Mesendoderm (in vitro differentiated cells): ENCODE data around the gene MAST2.

Experiments
- DNase-seq: peaks from one replicate; pipeline ENCODE4 v3.0.0; 2013
- H2AK5ac ChIP-seq: 2 replicates; pipeline ENCODE4 v1.6.1; 2013; ENCODE audit warnings: low read length, inconsistent platforms
- H2BK120ac ChIP-seq: 2 replicates; pipeline ENCODE4 v1.6.1; 2013; ENCODE audit warnings: low read depth, mild to moderate bottlenecking, low read length, moderate library complexity, mixed read lengths
- H2BK15ac ChIP-seq: replicated peaks from 2 replicates; pipeline ENCODE4 v1.6.1; 2013; ENCODE audit warnings: low read depth, mild to moderate bottlenecking, moderate library complexity
- H2BK5ac ChIP-seq: 2 replicates; pipeline ENCODE4 v1.6.1; 2013; ENCODE audit warnings: low read length, inconsistent platforms
- H3K18ac ChIP-seq: 2 replicates; pipeline ENCODE4 v1.6.1; 2013; ENCODE audit warnings: mild to moderate bottlenecking, low read length, mixed read lengths
- H3K23ac ChIP-seq: one replicate; pipeline ENCODE4 v1.6.1; 2013; ENCODE audit warnings: low read length
- H3K27ac ChIP-seq: 2 replicates; pipeline ENCODE4 v1.5.1; 2013; ENCODE audit warnings: low read depth, mild to moderate bottlenecking, inconsistent platforms, low read length, moderate library complexity
- H3K27me3 ChIP-seq: 2 replicates; pipeline ENCODE4 v1.6.1; 2013; ENCODE audit warnings: low read length, control low read depth, mild to moderate bottlenecking, inconsistent platforms; ENCODE audit not compliant: insufficient read depth, poor library complexity
- H3K36me3 ChIP-seq: 2 replicates; pipeline ENCODE4 v1.6.1; 2013; ENCODE audit warnings: low read length, inconsistent platforms; ENCODE audit not compliant: control insufficient read depth, insufficient read depth
- H3K4ac ChIP-seq: one replicate; pipeline ENCODE4 v1.6.1; 2013; ENCODE audit warnings: low read depth, mild to moderate bottlenecking, low read length, moderate library complexity
- H3K4me1 ChIP-seq: 2 replicates; pipeline ENCODE4 v1.6.1; 2013; ENCODE audit warnings: low read depth, low read length, inconsistent platforms; ENCODE audit not compliant: control insufficient read depth
- H3K4me2 ChIP-seq: 2 replicates; pipeline ENCODE4 v1.6.1; 2013; ENCODE audit warnings: low read length
- H3K4me3 ChIP-seq: 2 replicates; pipeline ENCODE4 v1.5.1; 2013; ENCODE audit warnings: mild to moderate bottlenecking, low read length
- H3K56ac ChIP-seq: one replicate; pipeline ENCODE4 v1.6.1; 2013; ENCODE audit warnings: low read length
- H3K79me1 ChIP-seq: 2 replicates; pipeline ENCODE4 v1.6.1; 2013; ENCODE audit warnings: low read length, inconsistent platforms
- H3K79me2 ChIP-seq: 2 replicates; pipeline ENCODE4 v1.6.1; 2013; ENCODE audit warnings: mild to moderate bottlenecking, low read length; ENCODE audit not compliant: control insufficient read depth, insufficient read depth
- H3K9ac ChIP-seq: 2 replicates; pipeline ENCODE4 v1.6.1; 2013; ENCODE audit warnings: low read length, inconsistent platforms
- H4K5ac ChIP-seq: one replicate; pipeline ENCODE4 v1.6.1; 2013; ENCODE audit warnings: low read length
- H4K8ac ChIP-seq: one replicate; pipeline ENCODE4 v1.6.1; 2013; ENCODE audit warnings: low read depth, mild to moderate bottlenecking, control low read depth, low read length, moderate library complexity
- WGBS: extraction: QIAGEN DNeasy Blood & Tissue Kit; methylation state at CpG from one replicate; pipeline ENCODE4 v1.1.7; 2013; ENCODE audit warnings: low lambda C conversion rate, missing lambda C conversion rate; ENCODE audit not compliant: insufficient coverage; ENCODE audit errors: extremely low coverage; 5-methylcytosine and 5-hydroxymethylcytosine counted together

Gene MAST2

GRCh38 chr1:45894921-45895320, 91.5 kb downstream of the MAST2 start:
- Histone ChIP-seq H3K56ac (no peak overlapping the region), H3K79me1 (no peaks in the 10 kb centered on the region), H3K9ac (no peak overlapping the region), H4K8ac (no peak overlapping the region), H3K4me1 (no peaks in the 10 kb centered on the region), H2AK5ac (no peak overlapping the region), H3K18ac (no peak overlapping the region), H3K27ac (no peak overlapping the region), H2BK5ac (no peak overlapping the region), H2BK15ac (no peak overlapping the region), H3K23ac (no peak overlapping the region), H3K27me3 (no peaks in the 10 kb centered on the region), H2BK120ac (no peak overlapping the region), H3K4me2 (no peak overlapping the region), H3K4me3 (no peak overlapping the region), H4K5ac (no peak overlapping the region), H3K36me3 (no peaks in the 10 kb centered on the region), H3K4ac (no peak overlapping the region), H3K79me2 (no peaks in the 10 kb centered on the region)
- DNase-seq, result no peak

- H3K4ac ChIP-seq, result no peak overlapping the region
- no peak overlapping the region for H3K18ac ChIP-seq
- no peak overlapping the region for H2BK15ac ChIP-seq
- no peak overlapping the region for H4K5ac ChIP-seq
- H3K36me3 ChIP-seq, result no peaks in the 10 kb centered on the region
- no peak overlapping the region for H3K4me3 ChIP-seq
- no CpG with 5 or more reads among the region's 2 CpGs for WGBS
- H2AK5ac ChIP-seq, result no peak overlapping the region
- no peaks in the 10 kb centered on the region for H3K4me1 ChIP-seq
- H2BK120ac ChIP-seq, result no peak overlapping the region
- no peaks in the 10 kb centered on the region for H3K27me3 ChIP-seq
- no peaks in the 10 kb centered on the region for H3K79me2 ChIP-seq
- no peaks in the 10 kb centered on the region for H3K79me1 ChIP-seq
- H3K9ac ChIP-seq, result no peak overlapping the region
- no peak overlapping the region for H3K4me2 ChIP-seq
- H3K23ac ChIP-seq, result no peak overlapping the region
- no peak overlapping the region for H3K56ac ChIP-seq
- no peak overlapping the region for H2BK5ac ChIP-seq
- H4K8ac ChIP-seq, result no peak overlapping the region
- H3K27ac ChIP-seq, result no peak overlapping the region
- DNase-seq, result no peak
Observed at GRCh38 chr1:45895406-45895805, 92.0 kb downstream of the MAST2 start.

- no peak for DNase-seq
- Histone ChIP-seq H4K8ac (no peak overlapping the region), H3K27me3 (no peaks in the 10 kb centered on the region), H3K36me3 (no peaks in the 10 kb centered on the region), H3K4me1 (no peaks in the 10 kb centered on the region), H2BK120ac (no peak overlapping the region), H2AK5ac (no peak overlapping the region), H2BK15ac (no peak overlapping the region), H3K79me2 (peaks cover 2% of the 10 kb centered on the region), H3K79me1 (peaks cover 1% of the 10 kb centered on the region), H3K27ac (no peak overlapping the region), H3K9ac (no peak overlapping the region), H3K23ac (no peak overlapping the region), H2BK5ac (no peak overlapping the region), H3K4me2 (no peak overlapping the region), H4K5ac (no peak overlapping the region), H3K18ac (no peak overlapping the region), H3K56ac (no peak overlapping the region), H3K4ac (no peak overlapping the region), H3K4me3 (no peak overlapping the region)
- WGBS, result no CpG with 5 or more reads among the region's 2 CpGs
Observed at GRCh38 chr1:45906883-45907282, 103.5 kb downstream of the MAST2 start.

GRCh38 chr1:45908611-45909140, 105.3 kb downstream of the MAST2 start:
- no peak overlapping the region for H2BK120ac ChIP-seq
- WGBS, result no CpG with 5 or more reads among the region's 3 CpGs
- no peaks in the 10 kb centered on the region for H3K79me2 ChIP-seq
- H3K27ac ChIP-seq, result no peak overlapping the region
- no peak overlapping the region for H4K8ac ChIP-seq
- no peak overlapping the region for H3K23ac ChIP-seq
- H2BK15ac ChIP-seq, result no peak overlapping the region
- no peak overlapping the region for H2BK5ac ChIP-seq
- H3K4ac ChIP-seq, result no peak overlapping the region
- H3K4me1 ChIP-seq, result peaks cover 10% of the 10 kb centered on the region
- H3K56ac ChIP-seq, result no peak overlapping the region
- H3K27me3 ChIP-seq, result no peaks in the 10 kb centered on the region
- H3K4me3 ChIP-seq, result no peak overlapping the region
- H3K36me3 ChIP-seq, result no peaks in the 10 kb centered on the region
- no peak for DNase-seq
- H2AK5ac ChIP-seq, result no peak overlapping the region
- no peak overlapping the region for H3K9ac ChIP-seq
- H3K79me1 ChIP-seq, result peaks cover 1% of the 10 kb centered on the region
- no peak overlapping the region for H4K5ac ChIP-seq
- no peak overlapping the region for H3K4me2 ChIP-seq
- no peak overlapping the region for H3K18ac ChIP-seq

- H3K9ac ChIP-seq, result no peak overlapping the region
- H3K4me2 ChIP-seq, result no peak overlapping the region
- H3K23ac ChIP-seq, result no peak overlapping the region
- H3K36me3 ChIP-seq, result no peaks in the 10 kb centered on the region
- H3K4me3 ChIP-seq, result no peak overlapping the region
- H2BK5ac ChIP-seq, result no peak overlapping the region
- no peak overlapping the region for H4K5ac ChIP-seq
- H4K8ac ChIP-seq, result no peak overlapping the region
- H2BK15ac ChIP-seq, result no peak overlapping the region
- H3K4ac ChIP-seq, result no peak overlapping the region
- H3K56ac ChIP-seq, result no peak overlapping the region
- H3K27me3 ChIP-seq, result no peaks in the 10 kb centered on the region
- peaks cover 12% of the 10 kb centered on the region for H3K4me1 ChIP-seq
- no CpG with 5 or more reads among the region's 1 CpG for WGBS
- H3K79me1 ChIP-seq, result peaks cover 1% of the 10 kb centered on the region
- no peak overlapping the region for H3K18ac ChIP-seq
- H2AK5ac ChIP-seq, result no peak overlapping the region
- H2BK120ac ChIP-seq, result no peak overlapping the region
- H3K27ac ChIP-seq, result no peak overlapping the region
- H3K79me2 ChIP-seq, result no peaks in the 10 kb centered on the region
- no peak for DNase-seq
Observed at GRCh38 chr1:45911634-45912033, 108.2 kb downstream of the MAST2 start.

GRCh38 chr1:45913183-45913683, 109.8 kb downstream of the MAST2 start:
- H3K36me3 ChIP-seq, result no peaks in the 10 kb centered on the region
- H3K9ac ChIP-seq, result no peak overlapping the region
- peaks cover 1% of the 10 kb centered on the region for H3K79me1 ChIP-seq
- peak; percentile 94 for DNase-seq
- H3K23ac ChIP-seq, result no peak overlapping the region
- peaks cover 12% of the 10 kb centered on the region for H3K4me1 ChIP-seq
- no peak overlapping the region for H3K4me3 ChIP-seq
- peak overlapping the region; percentile 68 for H3K56ac ChIP-seq
- peak overlapping the region; percentile 70 for H3K4ac ChIP-seq
- H3K4me2 ChIP-seq, result no peak overlapping the region
- H2BK120ac ChIP-seq, result no peak overlapping the region
- no CpG with 5 or more reads among the region's 6 CpGs for WGBS
- peak overlapping the region; percentile 28 for H2BK15ac ChIP-seq
- no peaks in the 10 kb centered on the region for H3K27me3 ChIP-seq
- no peak overlapping the region for H3K27ac ChIP-seq
- H3K18ac ChIP-seq, result no peak overlapping the region
- H4K5ac ChIP-seq, result no peak overlapping the region
- no peak overlapping the region for H2AK5ac ChIP-seq
- no peak overlapping the region for H4K8ac ChIP-seq
- peak overlapping the region; percentile 25 for H2BK5ac ChIP-seq
- H3K79me2 ChIP-seq, result no peaks in the 10 kb centered on the region
